OCI-LY7 (cell line): ENCODE results near the gene PPP1R37.

Source experiments
- CTCF ChIP-seq: fragments of 200-600 bp; sonication (generic); conservative IDR thresholded peaks from 2 replicates; pipeline ENCODE4 v1.5.1; 2014; ENCODE audit warnings: mild to moderate bottlenecking, antibody characterized with exemption, low read length, moderate library complexity, mixed read lengths
- EZH2phosphoT487 ChIP-seq: fragments of 200-600 bp; sonication (generic); IDR thresholded peaks from 2 replicates; pipeline ENCODE4 v1.6.1; 2018; ENCODE audit warnings: low read depth, borderline replicate concordance, mild to moderate bottlenecking, mixed run types, antibody characterized with exemption, low read length, moderate library complexity, mixed read lengths

- no peak for TF ChIP-seq CTCF
- TF ChIP-seq EZH2phosphoT487: no peak
These were observed 49.7 kb downstream of the PPP1R37 start for GRCh38 chr19:45142726-45143110.
